ENCODE data around the gene PPM1F.

Gene PPM1F

GRCh38 chr22:21982338-21982965, 29.8 kb upstream of the PPM1F start, which contains the start of gene TOP3B:
Gene TOP3B (minus strand): TSS chr22:21982787. CDS start chr22:21975709, 7,078 bp downstream.
- no peak for TF ChIP-seq CTCF (conservative IDR thresholded peaks at IDR 0.05; ENCODE audit: low read depth, low read length)
- DNase-seq (ENCODE audit: low read depth): peak; percentile 19
- H3K4me3 ChIP-seq (ENCODE audit: low read length): peak within 1 kb of the TSS; percentile 97

GRCh38 chr22:21981874-21982273, 29.2 kb upstream of the PPM1F start:
- no peak for TF ChIP-seq CTCF (conservative IDR thresholded peaks at IDR 0.05; ENCODE audit: low read depth, low read length)
- DNase-seq (ENCODE audit: low read depth): no peak
- H3K4me3 ChIP-seq (ENCODE audit: low read length): peak overlapping the region; percentile 97

- no peak for DNase-seq (ENCODE audit: low read depth)
- no peak overlapping the region for H3K4me3 ChIP-seq (ENCODE audit: low read length)
- no peak for TF ChIP-seq CTCF (conservative IDR thresholded peaks at IDR 0.05; ENCODE audit: low read depth, low read length)
Measured at GRCh38 chr22:21980547-21980946, 27.9 kb upstream of the PPM1F start.

GRCh38 chr22:21978564-21979386, 26.1 kb upstream of the PPM1F start:
- no peak for DNase-seq (ENCODE audit: low read depth)
- TF ChIP-seq CTCF (conservative IDR thresholded peaks at IDR 0.05; ENCODE audit: low read depth, low read length): no peak
- no peak overlapping the region for H3K4me3 ChIP-seq (ENCODE audit: low read length)

GRCh38 chr22:21977814-21978213, 25.2 kb upstream of the PPM1F start:
- no peak for DNase-seq (ENCODE audit: low read depth)
- TF ChIP-seq CTCF (conservative IDR thresholded peaks at IDR 0.05; ENCODE audit: low read depth, low read length): no peak
- H3K4me3 ChIP-seq (ENCODE audit: low read length): no peak overlapping the region

GRCh38 chr22:21975854-21976345, 23.3 kb upstream of the PPM1F start:
- no peak for TF ChIP-seq CTCF (conservative IDR thresholded peaks at IDR 0.05; ENCODE audit: low read depth, low read length)
- DNase-seq (ENCODE audit: low read depth): no peak
- H3K4me3 ChIP-seq (ENCODE audit: low read length): no peak overlapping the region

Data from retinal pigment epithelial cell (primary cell).